Endothelial cell of umbilical vein (primary cell): ENCODE results near the gene MMP19. TPM values are rescaled to one million over a fixed set of nuclear protein-coding genes. Genes with fewer than 3 reads are reported as not detected.

Source experiments
- BruUV-seq: library from RNA; stranded (reverse); fragments of 400-500 nt; replicated peaks from 2 replicates; lab custom pipeline; 2021; lab: Mats Ljungman, UMichigan
- CTCF ChIA-PET: fragments of 300-600, 350-600 bp; sonication (Branson Sonifier 250); formaldehyde crosslinking; loops from one replicate; lab custom pipeline; 2021; ENCODE audit warnings: antibody characterized with exemption, inconsistent platforms; lab: Charles Lee
- POLR2A ChIA-PET: fragments of 300-600, 350-600 bp; sonication (Branson Sonifier 250); formaldehyde crosslinking; loops from one replicate; lab custom pipeline; 2021; ENCODE audit warnings: antibody characterized with exemption, inconsistent platforms; lab: Charles Lee
- DNase-seq: peaks from one replicate; pipeline ENCODE4 v3.0.0-alpha.2; 2011; ENCODE audit warnings: low read depth, low spot score
- FAIRE-seq: peaks from 2 replicates; lab custom pipeline; 2011; peaks lifted over from hg19 to GRCh38; lab: Jason Lieb, UNC
- H2AFZ ChIP-seq: 2 replicates; pipeline ENCODE4 v1.6.0; 2012; ENCODE audit warnings: low read depth, low read length, control low read depth, inconsistent platforms
- H3K27ac ChIP-seq: 2 replicates; pipeline ENCODE4 v1.5.1; 2011; ENCODE audit warnings: low read depth, mild to moderate bottlenecking, control low read depth, low read length, moderate library complexity; ENCODE audit not compliant: insufficient read depth
- H3K27me3 ChIP-seq, 2 experiments: 2 replicates each; pipeline versions ENCODE4 v1.6.0 to v1.6.1; 2011; ENCODE audit warnings: low read length in 2 of 2, mixed read lengths in 1 of 2; ENCODE audit not compliant: control insufficient read depth in 2 of 2, insufficient read depth in 2 of 2
- H3K36me3 ChIP-seq, 2 experiments: 2 replicates in 1 of 2; 3 replicates in 1 of 2; pipeline ENCODE4 v1.5.1; 2011; ENCODE audit warnings: low read length in 2 of 2, mild to moderate bottlenecking in 1 of 2, moderate library complexity in 1 of 2; ENCODE audit not compliant: control insufficient read depth in 2 of 2, insufficient read depth in 2 of 2; ENCODE audit errors: extremely low read depth in 1 of 2
- H3K4me1 ChIP-seq: 3 replicates; pipeline ENCODE4 v1.5.1; 2011; ENCODE audit warnings: mild to moderate bottlenecking, low read length; ENCODE audit not compliant: control insufficient read depth, insufficient read depth; ENCODE audit errors: extremely low read depth
- H3K4me2 ChIP-seq: 2 replicates; pipeline ENCODE4 v1.6.1; 2011; ENCODE audit warnings: low read length, control low read depth, mixed read lengths; ENCODE audit not compliant: insufficient read depth
- H3K4me3 ChIP-seq, 3 experiments: fragments of 200-600 bp in 1 of 3; sonication (generic), shearing (Covaris generic) in 1 of 3; replicated peaks in 1 of 3; 2 replicates each; pipeline ENCODE4 v1.5.1; 2011 to 2016; ENCODE audit warnings: control low read depth in 3 of 3, low read length in 3 of 3, mild to moderate bottlenecking in 2 of 3, inconsistent platforms in 1 of 3, low read depth in 1 of 3, moderate library complexity in 1 of 3; ENCODE audit not compliant: insufficient read depth in 1 of 3
- H3K79me2 ChIP-seq: 2 replicates; pipeline ENCODE4 v1.6.0; 2012; ENCODE audit warnings: low read length, inconsistent platforms; ENCODE audit not compliant: control insufficient read depth, insufficient read depth
- H3K9ac ChIP-seq: replicated peaks from 2 replicates; pipeline ENCODE3; 2011; ENCODE audit warnings: low read length, control low read depth; ENCODE audit not compliant: insufficient read depth; ENCODE audit errors: extremely low read depth
- H3K9me1 ChIP-seq: replicated peaks from 3 replicates; pipeline ENCODE4 v1.6.0; 2011; ENCODE audit warnings: mild to moderate bottlenecking, low read length; ENCODE audit not compliant: control insufficient read depth, insufficient read depth; ENCODE audit errors: extremely low read depth
- H3K9me3 ChIP-seq: replicated peaks from 2 replicates; pipeline ENCODE4 v1.5.1; 2012; ENCODE audit warnings: low read length, inconsistent platforms; ENCODE audit not compliant: control insufficient read depth, insufficient read depth
- H4K20me1 ChIP-seq: replicated peaks from 2 replicates; pipeline ENCODE3; 2011; ENCODE audit warnings: mild to moderate bottlenecking, low read length; ENCODE audit not compliant: control insufficient read depth, insufficient read depth; ENCODE audit errors: extremely low read depth
- CTCF ChIP-seq, 2 donors: IDR thresholded peaks; 1 replicate in 1 of 2; 2 replicates in 1 of 2; pipeline ENCODE4 v1.5.1; 2011; ENCODE audit warnings: low read length in 2 of 2, mild to moderate bottlenecking in 2 of 2, moderate library complexity in 2 of 2, control low read depth in 1 of 2, inconsistent platforms in 1 of 2, low read depth in 1 of 2; ENCODE audit not compliant: insufficient read depth in 1 of 2; ENCODE audit errors: extremely low read depth in 1 of 2
- EZH2 ChIP-seq: IDR thresholded peaks from 2 replicates; pipeline ENCODE4 v1.6.1; 2012; ENCODE audit warnings: borderline replicate concordance, low read depth, mild to moderate bottlenecking, moderate library complexity, low read length, inconsistent platforms; ENCODE audit not compliant: severe bottlenecking
- GATA2 ChIP-seq: IDR thresholded peaks from 2 replicates; pipeline ENCODE4 v1.7.0; 2011; ENCODE audit warnings: low read depth, mild to moderate bottlenecking, moderate library complexity, mixed read lengths, low read length; ENCODE audit not compliant: insufficient read length, insufficient read depth
- JUN ChIP-seq: IDR thresholded peaks from 2 replicates; pipeline ENCODE4 v1.6.1; 2011; ENCODE audit warnings: borderline replicate concordance, low read depth; ENCODE audit not compliant: insufficient read length, insufficient read depth
- MYC ChIP-seq: IDR thresholded peaks from one replicate; pipeline ENCODE4 v1.6.1; 2011; ENCODE audit warnings: mild to moderate bottlenecking, low read depth, low read length
- POLR2A ChIP-seq: IDR thresholded peaks from 2 replicates; pipeline ENCODE4 v1.6.1; 2012; ENCODE audit warnings: low read depth, mild to moderate bottlenecking, control low read depth, low read length
- dilution Hi-C: fragments of 300-500 bp; cut with MboI; formaldehyde crosslinking; loops from one replicate; pipeline ENCODE4 v1.15.0; 2019; ENCODE audit warnings: low sequenced_read_pairs; ENCODE audit not compliant: extremely low pct_ligation_motif_present
- intact Hi-C: fragments of 100-400 bp; cut with micrococcal nuclease; formaldehyde crosslinking; loops from one replicate; pipeline ENCODE4 v1.10.0; 2022
- polyA plus RNA-seq, 4 experiments: library from polyadenylated mRNA; depleted of rRNA in 3 of 4; stranded (reverse) in 3 of 4; unstranded in 1 of 4; fragments of >200 nt; gene quantifications; 2 replicates each; pipeline versions ENCODE4 v1.2.1 to v1.2.3, GENCODE V29; 2011 to 2012; ENCODE audit warnings: missing spikeins in 1 of 4
- total RNA-seq: library from RNA; stranded (reverse); gene quantifications from 2 replicates; pipeline ENCODE4 v1.2.3, GENCODE V29; 2021

Gene MMP19
- total and polyA plus RNA-seq, 2 donors (not counting 3 experiments of a cell fraction or from before 2014, with no cell fraction given) = 0.31 to 1.6 TPM

DNA sequence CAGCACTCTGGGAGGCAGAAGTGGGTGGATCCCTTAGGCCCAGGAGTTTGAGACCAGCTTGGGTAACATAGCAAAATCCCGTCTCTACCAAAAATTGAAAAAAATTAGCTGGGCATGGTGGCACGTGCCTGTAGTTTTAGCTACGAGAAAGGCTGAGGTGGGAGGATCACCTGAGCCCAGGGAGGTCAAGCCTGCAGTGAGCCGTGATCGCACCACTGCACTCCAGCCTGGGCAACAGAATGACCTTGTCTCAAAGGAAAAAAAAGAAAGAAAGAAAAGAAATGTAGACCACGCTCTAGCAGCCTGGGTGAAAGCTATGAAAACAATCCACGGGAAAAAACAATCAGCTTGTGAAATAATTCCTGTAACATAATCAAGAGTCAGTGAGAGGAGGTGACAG lies 54.2 kb downstream of the MMP19 start:
- CTCF ChIA-PET = interaction anchor here (1.1 to 1.6 kb wide), 3 partner anchors 10 to 50 kb away, joined by 4 to 5 read pairs (median 4); no protein-coding TSS in a partner anchor
- Histone ChIP-seq H3K4me3 (no peak overlapping the region), H3K36me3 (peaks cover 18 to 23% of the 10 kb centered on the region in 2 experiments), H4K20me1 (no peaks in the 10 kb centered on the region), H2AFZ (no peak overlapping the region), H3K27ac (no peak overlapping the region), H3K4me1 (no peaks in the 10 kb centered on the region), H3K79me2 (peaks cover 3% of the 10 kb centered on the region), H3K9me3 (no peaks in the 10 kb centered on the region), H3K4me2 (no peak overlapping the region), H3K27me3 (no peaks in the 10 kb centered on the region), H3K9ac (no peak overlapping the region), H3K9me1 (no peaks in the 10 kb centered on the region)
- dilution Hi-C loops (no loop called here), intact Hi-C loops (no loop called here)
- POLR2A ChIA-PET = no interaction called here
- DNase-seq (no peak), FAIRE-seq (no peak)
- no peak for TF ChIP-seq CTCF (IDR thresholded peaks at IDR 0.05; ENCODE audit: extremely low read depth in 1 of 2, insufficient read depth in 1 of 2, low read depth in 1 of 2, low read length in 2 of 2)
- no peak for TF ChIP-seq MYC
- TF ChIP-seq EZH2 = no peak
- TF ChIP-seq POLR2A = no peak
- no peak for TF ChIP-seq GATA2
- TF ChIP-seq JUN = no peak
- BruUV-seq = no TSS peak

Other genes starting within 250 kb of the MMP19 start
- gene OR10P1, start 206.0 kb downstream of the MMP19 start, total RNA-seq = not detected in 2 replicates
- gene OR10P1, start 206.0 kb downstream of the MMP19 start, polyA plus RNA-seq = not detected in 2 replicates
- 0.84 and 1.0 TPM in 2 replicates for gene ITGA7, start 135.0 kb downstream of the MMP19 start, total RNA-seq
- 0.41 and 0.67 TPM in 2 replicates for gene ITGA7, start 135.0 kb downstream of the MMP19 start, polyA plus RNA-seq
- 84.1 and 85.6 TPM in 2 replicates for gene BLOC1S1, start 126.9 kb downstream of the MMP19 start, total RNA-seq
- gene BLOC1S1, start 126.9 kb downstream of the MMP19 start, polyA plus RNA-seq = 192 and 197 TPM in 2 replicates
- gene RDH5, start 122.5 kb downstream of the MMP19 start, total RNA-seq = 2.7 and 6.1 TPM in 2 replicates
- 3.5 and 3.7 TPM in 2 replicates for gene RDH5, start 122.5 kb downstream of the MMP19 start, polyA plus RNA-seq
- gene CD63, start 113.9 kb downstream of the MMP19 start, total RNA-seq = 1,054 and 1,063 TPM in 2 replicates
- 1,429 and 1,536 TPM in 2 replicates for gene CD63, start 113.9 kb downstream of the MMP19 start, polyA plus RNA-seq
- 18.7 and 19.8 TPM in 2 replicates for gene GDF11, start 99.8 kb downstream of the MMP19 start, total RNA-seq
- gene GDF11, start 99.8 kb downstream of the MMP19 start, polyA plus RNA-seq = 10.0 and 11.6 TPM in 2 replicates
- gene SARNP, start 25.2 kb downstream of the MMP19 start, total RNA-seq = 88.1 and 101 TPM in 2 replicates
- 101 and 108 TPM in 2 replicates for gene SARNP, start 25.2 kb downstream of the MMP19 start, polyA plus RNA-seq
- 55.0 and 57.8 TPM in 2 replicates for gene ORMDL2, start 24.9 kb downstream of the MMP19 start, total RNA-seq
- gene ORMDL2, start 24.9 kb downstream of the MMP19 start, polyA plus RNA-seq = 70.4 and 111 TPM in 2 replicates
- 29.7 and 33.3 TPM in 2 replicates for gene DNAJC14, start 13.3 kb downstream of the MMP19 start, total RNA-seq
- gene DNAJC14, start 13.3 kb downstream of the MMP19 start, polyA plus RNA-seq = 15.7 and 16.0 TPM in 2 replicates
- gene PYM1, start 85.0 kb upstream of the MMP19 start, total RNA-seq = 23.5 and 24.9 TPM in 2 replicates
- 16.8 and 18.7 TPM in 2 replicates for gene PYM1, start 85.0 kb upstream of the MMP19 start, polyA plus RNA-seq
- 49.8 and 64.3 TPM in 2 replicates for gene DGKA, start 88.2 kb upstream of the MMP19 start, total RNA-seq
- 48.6 and 53.2 TPM in 2 replicates for gene DGKA, start 88.2 kb upstream of the MMP19 start, polyA plus RNA-seq
- 0.42 and 0.51 TPM in 2 replicates for gene PMEL, start 123.1 kb upstream of the MMP19 start, total RNA-seq
- gene PMEL, start 123.1 kb upstream of the MMP19 start, polyA plus RNA-seq = 0.99 and 2.0 TPM in 2 replicates
- gene CDK2, start 123.9 kb upstream of the MMP19 start, total RNA-seq = 63.6 and 69.8 TPM in 2 replicates
- 46.7 and 52.2 TPM in 2 replicates for gene CDK2, start 123.9 kb upstream of the MMP19 start, polyA plus RNA-seq
- 97.4 and 103 TPM in 2 replicates for gene RAB5B, start 131.1 kb upstream of the MMP19 start, total RNA-seq
- gene RAB5B, start 131.1 kb upstream of the MMP19 start, polyA plus RNA-seq = 98.8 and 105 TPM in 2 replicates
- gene SUOX, start 154.3 kb upstream of the MMP19 start, total RNA-seq = 24.3 and 24.8 TPM in 2 replicates
- gene SUOX, start 154.3 kb upstream of the MMP19 start, polyA plus RNA-seq = 29.1 and 31.4 TPM in 2 replicates
- gene IKZF4, start 178.1 kb upstream of the MMP19 start, total RNA-seq = 3.5 and 5.4 TPM in 2 replicates
- 2.5 and 3.4 TPM in 2 replicates for gene IKZF4, start 178.1 kb upstream of the MMP19 start, polyA plus RNA-seq
- 57.3 and 66.7 TPM in 2 replicates for gene RPS26, start 199.0 kb upstream of the MMP19 start, total RNA-seq
- gene RPS26, start 199.0 kb upstream of the MMP19 start, polyA plus RNA-seq = 1,837 and 1,847 TPM in 2 replicates
- 0.11 TPM in 1 of 2 replicates, not detected in the other for gene ERBB3, start 237.2 kb upstream of the MMP19 start, total RNA-seq
- gene ERBB3, start 237.2 kb upstream of the MMP19 start, polyA plus RNA-seq = 0.08 and 1.5 TPM in 2 replicates